ENCODE results near the gene HES6.

The HES6 gene

GRCh38 chr2:238216651-238217184 lies 23.1 kb downstream of the HES6 start:
- no peak overlapping the region for H3K27ac ChIP-seq (ENCODE audit: low read depth, low read length)
- no peaks in the 10 kb centered on the region for H3K79me2 ChIP-seq (ENCODE audit: control insufficient read depth, insufficient read depth, low read length)
- H3K4me1 ChIP-seq (ENCODE audit: control insufficient read depth, low read depth, low read length), result no peaks in the 10 kb centered on the region
- H4K5ac ChIP-seq (ENCODE audit: low read length), result no peak overlapping the region
- H3K36me3 ChIP-seq (ENCODE audit: control insufficient read depth, insufficient read depth, low read length), result no peaks in the 10 kb centered on the region
- no peaks in the 10 kb centered on the region for H3K27me3 ChIP-seq (ENCODE audit: insufficient read depth, low read length, poor library complexity)
- no peak for DNase-seq
- no peak overlapping the region for H2AK5ac ChIP-seq (ENCODE audit: low read length)
- H3K9ac ChIP-seq (ENCODE audit: low read length), result no peak overlapping the region
- H3K79me1 ChIP-seq (ENCODE audit: low read length), result no peaks in the 10 kb centered on the region
- no peak overlapping the region for H3K18ac ChIP-seq (ENCODE audit: low read length)
- no peak overlapping the region for H2BK15ac ChIP-seq (replicated peaks; ENCODE audit: low read depth)
- no peak overlapping the region for H3K56ac ChIP-seq (ENCODE audit: low read length)
- no peak overlapping the region for H3K4me2 ChIP-seq (ENCODE audit: low read length)
- WGBS (ENCODE audit: extremely low coverage, insufficient coverage, low lambda C conversion rate), result no CpG with 5 or more reads among the region's 2 CpGs
- H3K4ac ChIP-seq (ENCODE audit: low read depth, low read length), result no peak overlapping the region
- no peak overlapping the region for H2BK120ac ChIP-seq (ENCODE audit: low read depth, low read length)
- H2BK5ac ChIP-seq (ENCODE audit: low read length), result no peak overlapping the region
- no peak overlapping the region for H4K8ac ChIP-seq (ENCODE audit: low read depth, low read length)
- no peak overlapping the region for H3K4me3 ChIP-seq (ENCODE audit: low read length)
- no peak overlapping the region for H3K23ac ChIP-seq (ENCODE audit: low read length)

GRCh38 chr2:238207006-238207405 lies 32.8 kb downstream of the HES6 start:
- no peaks in the 10 kb centered on the region for H3K4me1 ChIP-seq (ENCODE audit: control insufficient read depth, low read depth, low read length)
- DNase-seq, result no peak
- no peak overlapping the region for H4K5ac ChIP-seq (ENCODE audit: low read length)
- H3K18ac ChIP-seq (ENCODE audit: low read length), result no peak overlapping the region
- no peak overlapping the region for H2BK120ac ChIP-seq (ENCODE audit: low read depth, low read length)
- no peaks in the 10 kb centered on the region for H3K79me1 ChIP-seq (ENCODE audit: low read length)
- H3K4ac ChIP-seq (ENCODE audit: low read depth, low read length), result no peak overlapping the region
- H3K56ac ChIP-seq (ENCODE audit: low read length), result no peak overlapping the region
- H3K23ac ChIP-seq (ENCODE audit: low read length), result no peak overlapping the region
- H3K27me3 ChIP-seq (ENCODE audit: insufficient read depth, low read length, poor library complexity), result no peaks in the 10 kb centered on the region
- no peak overlapping the region for H3K4me3 ChIP-seq (ENCODE audit: low read length)
- no peak overlapping the region for H4K8ac ChIP-seq (ENCODE audit: low read depth, low read length)
- peaks cover 13% of the 10 kb centered on the region for H3K79me2 ChIP-seq (ENCODE audit: control insufficient read depth, insufficient read depth, low read length)
- no peak overlapping the region for H2BK15ac ChIP-seq (replicated peaks; ENCODE audit: low read depth)
- no peak overlapping the region for H2AK5ac ChIP-seq (ENCODE audit: low read length)
- no CpG with 5 or more reads among the region's 7 CpGs for WGBS (ENCODE audit: extremely low coverage, insufficient coverage, low lambda C conversion rate)
- H3K36me3 ChIP-seq (ENCODE audit: control insufficient read depth, insufficient read depth, low read length), result no peaks in the 10 kb centered on the region
- H2BK5ac ChIP-seq (ENCODE audit: low read length), result no peak overlapping the region
- H3K4me2 ChIP-seq (ENCODE audit: low read length), result no peak overlapping the region
- H3K9ac ChIP-seq (ENCODE audit: low read length), result no peak overlapping the region
- H3K27ac ChIP-seq (ENCODE audit: low read depth, low read length), result no peak overlapping the region

- no peak overlapping the region for H2BK5ac ChIP-seq (ENCODE audit: low read length)
- H2BK15ac ChIP-seq (replicated peaks; ENCODE audit: low read depth), result no peak overlapping the region
- no peak overlapping the region for H2BK120ac ChIP-seq (ENCODE audit: low read depth, low read length)
- peak overlapping the region; percentile 93 for H3K9ac ChIP-seq (ENCODE audit: low read length)
- H3K56ac ChIP-seq (ENCODE audit: low read length), result peak overlapping the region; percentile 94
- peak overlapping the region; percentile 96 for H3K4me2 ChIP-seq (ENCODE audit: low read length)
- H4K5ac ChIP-seq (ENCODE audit: low read length), result peak overlapping the region; percentile 89
- H3K79me2 ChIP-seq (ENCODE audit: control insufficient read depth, insufficient read depth, low read length), result peaks cover 35% of the 10 kb centered on the region
- peak overlapping the region; percentile 69 for H3K18ac ChIP-seq (ENCODE audit: low read length)
- DNase-seq, result no peak
- H3K27ac ChIP-seq (ENCODE audit: low read depth, low read length), result no peak overlapping the region
- H2AK5ac ChIP-seq (ENCODE audit: low read length), result peak overlapping the region; percentile 32
- no peaks in the 10 kb centered on the region for H3K36me3 ChIP-seq (ENCODE audit: control insufficient read depth, insufficient read depth, low read length)
- H3K27me3 ChIP-seq (ENCODE audit: insufficient read depth, low read length, poor library complexity), result no peaks in the 10 kb centered on the region
- 100% methylated on average over 2 of the region's 18 CpGs for WGBS (ENCODE audit: extremely low coverage, insufficient coverage, low lambda C conversion rate)
- H4K8ac ChIP-seq (ENCODE audit: low read depth, low read length), result peak overlapping the region; percentile 78
- peak overlapping the region; percentile 75 for H3K23ac ChIP-seq (ENCODE audit: low read length)
- peak overlapping the region; percentile 60 for H3K4ac ChIP-seq (ENCODE audit: low read depth, low read length)
- no peaks in the 10 kb centered on the region for H3K4me1 ChIP-seq (ENCODE audit: control insufficient read depth, low read depth, low read length)
- H3K79me1 ChIP-seq (ENCODE audit: low read length), result peaks cover 10% of the 10 kb centered on the region
- H3K4me3 ChIP-seq (ENCODE audit: low read length), result peak overlapping the region; percentile 36
Measured at GRCh38 chr2:238203973-238204683, 35.7 kb downstream of the HES6 start.

- Histone ChIP-seq H3K4me3 (ENCODE audit: low read length) (peak within 1 kb of the TSS; percentile 52), H3K27ac (ENCODE audit: low read depth, low read length) (peak within 1 kb of the TSS; percentile 42), H3K4me2 (ENCODE audit: low read length) (peak within 1 kb of the TSS; percentile 96), H4K8ac (ENCODE audit: low read depth, low read length) (peak within 1 kb of the TSS; percentile 78), H3K4me1 (ENCODE audit: control insufficient read depth, low read depth, low read length) (no peaks in the 10 kb centered on the region), H3K79me1 (ENCODE audit: low read length) (peaks cover 12% of the 10 kb centered on the region), H3K23ac (ENCODE audit: low read length) (peak within 1 kb of the TSS; percentile 75), H3K9ac (ENCODE audit: low read length) (peak within 1 kb of the TSS; percentile 93), H2BK5ac (ENCODE audit: low read length) (no peak within 1 kb of the TSS), H3K36me3 (ENCODE audit: control insufficient read depth, insufficient read depth, low read length) (no peaks in the 10 kb centered on the region), H3K18ac (ENCODE audit: low read length) (peak within 1 kb of the TSS; percentile 95), H3K56ac (ENCODE audit: low read length) (peak within 1 kb of the TSS; percentile 94), H3K27me3 (ENCODE audit: insufficient read depth, low read length, poor library complexity) (no peaks in the 10 kb centered on the region), H4K5ac (ENCODE audit: low read length) (peak within 1 kb of the TSS; percentile 89), H3K79me2 (ENCODE audit: control insufficient read depth, insufficient read depth, low read length) (peaks cover 40% of the 10 kb centered on the region), H2BK120ac (ENCODE audit: low read depth, low read length) (no peak within 1 kb of the TSS), H2AK5ac (ENCODE audit: low read length) (peak within 1 kb of the TSS; percentile 32), H2BK15ac (replicated peaks; ENCODE audit: low read depth) (no peak within 1 kb of the TSS), H3K4ac (ENCODE audit: low read depth, low read length) (peak within 1 kb of the TSS; percentile 90)
- DNase-seq, result peak; percentile 84
- no CpG with 5 or more reads among the region's 126 CpGs for WGBS (ENCODE audit: extremely low coverage, insufficient coverage, low lambda C conversion rate)
Measured at GRCh38 chr2:238203094-238203972, 36.5 kb downstream of the HES6 start, which contains the start of gene ILKAP. Gene ILKAP, minus strand, starts transcription at chr2:238203695. Its CDS starts 142 bp downstream, at chr2:238203553.

- Histone ChIP-seq H4K8ac (ENCODE audit: low read depth, low read length) (peak overlapping the region; percentile 15), H3K79me1 (ENCODE audit: low read length) (peaks cover 18% of the 10 kb centered on the region), H3K56ac (ENCODE audit: low read length) (peak overlapping the region; percentile 91), H3K4ac (ENCODE audit: low read depth, low read length) (peak overlapping the region; percentile 90), H3K27ac (ENCODE audit: low read depth, low read length) (peak overlapping the region; percentile 42), H3K36me3 (ENCODE audit: control insufficient read depth, insufficient read depth, low read length) (no peaks in the 10 kb centered on the region), H3K4me1 (ENCODE audit: control insufficient read depth, low read depth, low read length) (no peaks in the 10 kb centered on the region), H2BK5ac (ENCODE audit: low read length) (no peak overlapping the region), H3K4me2 (ENCODE audit: low read length) (peak overlapping the region; percentile 58), H3K4me3 (ENCODE audit: low read length) (peak overlapping the region; percentile 52), H2AK5ac (ENCODE audit: low read length) (no peak overlapping the region), H2BK15ac (replicated peaks; ENCODE audit: low read depth) (no peak overlapping the region), H3K23ac (ENCODE audit: low read length) (no peak overlapping the region), H3K27me3 (ENCODE audit: insufficient read depth, low read length, poor library complexity) (no peaks in the 10 kb centered on the region), H4K5ac (ENCODE audit: low read length) (no peak overlapping the region), H3K18ac (ENCODE audit: low read length) (peak overlapping the region; percentile 95), H3K9ac (ENCODE audit: low read length) (peak overlapping the region; percentile 83), H2BK120ac (ENCODE audit: low read depth, low read length) (no peak overlapping the region), H3K79me2 (ENCODE audit: control insufficient read depth, insufficient read depth, low read length) (peaks cover 46% of the 10 kb centered on the region)
- WGBS (ENCODE audit: extremely low coverage, insufficient coverage, low lambda C conversion rate), result no CpG with 5 or more reads among the region's 27 CpGs
- DNase-seq, result peak; percentile 39
Measured at GRCh38 chr2:238202326-238203093, 37.3 kb downstream of the HES6 start.
